ACHN (cell line): ENCODE results near the gene ZFAND4.

Source experiments
- DNase-seq: peaks from one replicate; pipeline ENCODE4 v3.0.0-alpha.2; 2015
- in situ Hi-C: cut with HindIII; loops from 2 replicates; pipeline ENCODE4 v1.10.0; 2017; ENCODE audit warnings: low sequenced_read_pairs, low pct_ligation_motif_present, low pct_unique_long_range_greater_than_20kb

Gene ZFAND4

DNA sequence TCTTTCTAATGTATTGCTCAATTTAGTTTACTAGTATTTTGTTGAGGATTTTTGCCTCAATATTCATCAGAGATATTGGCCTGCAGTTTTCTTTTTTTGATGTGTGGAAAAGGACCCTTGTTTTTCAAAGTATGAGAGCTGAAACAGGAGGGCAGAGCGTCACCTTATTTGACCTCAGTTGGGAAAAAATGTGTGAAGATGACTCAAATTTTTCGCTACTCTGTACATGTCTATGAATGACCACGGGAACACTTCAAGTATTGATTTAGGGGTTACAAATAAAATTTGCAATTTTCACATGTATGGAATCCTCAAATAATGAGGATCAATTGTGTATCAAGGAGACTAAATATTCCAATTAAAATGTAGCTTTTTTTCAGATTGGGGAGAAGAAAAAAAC is 103.1 kb downstream of the ZFAND4 start:
- in situ Hi-C loops: no loop called here
- no peak for DNase-seq

DNA sequence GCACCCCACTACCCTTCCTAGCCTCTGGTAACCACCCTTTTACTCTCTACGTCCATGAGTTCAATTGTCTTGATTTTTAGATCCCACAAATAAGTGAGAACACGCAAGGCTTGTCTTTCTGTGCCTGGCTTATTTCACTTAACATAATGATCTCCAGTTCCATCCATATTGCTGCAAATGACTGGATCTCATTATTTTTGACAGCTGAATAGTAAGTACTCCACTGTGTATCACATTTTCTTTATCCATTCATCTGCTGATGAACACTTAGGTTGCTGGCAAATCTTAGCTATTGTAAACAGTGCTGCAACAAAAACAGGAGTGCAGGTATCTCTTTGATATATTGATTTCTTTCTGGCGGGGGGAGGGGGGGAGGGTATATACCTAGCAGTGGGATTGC is 106.2 kb downstream of the ZFAND4 start:
- in situ Hi-C loops: no loop called here
- DNase-seq: no peak
